ENCODE measurements around the gene RETREG2.

Gene RETREG2

DNA sequence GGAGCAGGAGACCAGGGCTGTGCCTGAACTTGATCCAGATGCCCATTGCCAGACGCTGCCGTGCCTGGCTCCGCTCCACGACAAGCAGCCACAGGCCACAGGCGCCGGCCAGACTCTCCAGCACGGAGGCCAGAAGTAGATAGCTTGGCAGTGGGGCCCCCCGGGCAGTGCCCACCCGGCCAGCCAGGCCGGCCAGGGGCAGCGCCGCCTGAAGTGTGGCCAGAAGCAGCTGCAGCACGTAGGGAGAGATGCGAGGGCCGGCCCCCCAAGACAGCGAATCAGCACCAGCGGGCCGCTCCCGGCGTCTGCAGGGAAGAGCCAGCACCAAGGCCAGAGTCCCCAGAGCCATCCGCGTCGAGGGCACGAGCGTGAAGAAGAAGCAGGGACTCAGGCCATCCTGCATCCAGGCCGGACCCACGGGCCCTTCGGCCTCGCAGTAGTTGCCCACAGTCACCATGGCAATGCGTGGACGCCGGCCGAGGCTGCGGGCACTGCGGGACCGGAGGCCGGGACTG lies 40.2 kb downstream of the RETREG2 start:
- no peak for DNase-seq

DNA sequence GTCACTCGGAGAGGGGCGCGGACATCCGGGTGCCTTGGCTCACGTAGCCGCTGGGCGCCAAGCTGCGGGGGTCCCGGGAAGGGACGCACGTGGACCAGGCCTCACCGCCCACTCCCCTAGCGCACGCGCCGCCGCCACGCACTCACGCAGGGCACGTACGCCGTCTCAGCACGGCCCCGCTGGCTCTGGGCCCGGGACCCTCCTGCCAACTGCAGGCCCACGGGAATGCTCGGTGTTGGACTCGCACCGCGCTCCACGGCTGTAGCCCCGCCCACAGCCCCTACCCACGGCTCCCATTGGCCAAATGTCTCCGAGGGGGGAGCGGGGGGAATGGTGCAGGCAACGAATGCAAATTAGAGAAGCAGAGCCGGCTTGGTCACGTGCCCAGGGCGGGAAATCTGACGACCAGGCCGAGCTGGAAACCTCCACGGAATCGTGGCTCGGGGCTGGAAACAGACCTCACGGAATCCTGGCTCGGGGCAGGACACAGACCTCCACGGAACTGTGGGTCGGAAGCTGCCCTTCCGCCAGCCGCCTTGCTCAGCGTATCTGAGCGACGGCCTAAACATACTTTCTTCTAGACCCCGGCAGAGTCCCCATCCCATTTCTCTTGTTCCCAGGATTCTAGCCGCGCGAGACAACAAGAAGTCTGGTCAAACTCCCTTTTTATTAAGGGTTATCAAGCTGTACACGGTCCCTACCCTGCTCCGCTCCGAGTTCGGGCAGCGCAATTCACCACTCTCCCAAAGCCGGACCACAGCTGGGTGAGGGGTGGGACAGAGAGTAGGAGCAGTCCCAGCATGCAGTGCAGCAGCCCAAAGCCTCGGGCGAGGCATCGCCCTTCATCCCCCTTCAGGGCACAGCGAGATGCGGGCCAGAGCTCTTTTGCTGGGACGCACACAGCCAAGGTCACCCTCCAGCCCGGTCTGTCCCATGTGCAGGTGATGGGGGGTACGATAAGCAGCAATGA lies 40.9 kb downstream of the RETREG2 start, which contains the start of gene ABCB6:
Gene ABCB6, minus strand, starts transcription at position 227 of the 970 bp plus-strand sequence. CDS start 285 bp downstream, outside the sequence.
- DNase-seq = peak; percentile 99

DNA sequence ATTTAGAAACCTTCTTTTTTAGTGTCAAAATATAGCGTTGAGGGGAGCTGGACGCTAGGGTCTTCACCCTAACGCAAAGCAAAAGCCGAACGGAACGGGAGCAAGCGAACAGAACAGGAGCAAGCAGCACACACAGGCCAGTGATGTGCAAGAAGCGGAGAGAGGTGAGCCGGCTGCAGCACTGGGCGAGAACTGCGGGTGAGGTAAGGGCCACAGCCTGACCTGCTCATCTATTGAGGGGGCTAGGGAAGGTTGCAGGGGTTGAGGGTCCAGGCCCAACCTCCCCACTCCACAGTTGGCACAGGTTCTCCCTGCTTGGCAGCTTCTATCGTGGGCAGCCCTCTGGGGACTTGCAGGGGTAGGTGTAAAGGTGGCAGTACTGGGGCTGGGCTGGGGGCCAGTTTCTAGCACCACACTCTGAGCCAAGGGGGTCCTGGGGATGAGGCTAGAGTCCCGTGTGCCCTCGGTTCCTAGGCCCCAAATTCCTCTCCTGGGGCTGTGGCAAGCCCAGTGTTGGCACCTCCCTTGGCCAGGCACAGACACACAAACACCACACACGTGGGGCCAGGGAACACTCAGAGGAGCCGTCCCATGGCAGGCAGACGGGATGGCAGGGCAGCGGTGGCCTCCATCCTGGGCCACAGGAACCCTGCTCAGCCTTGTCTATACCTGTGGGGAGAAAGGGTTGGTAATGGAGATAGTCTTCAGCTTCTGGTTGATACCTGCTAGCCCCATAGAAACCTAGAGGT lies 41.9 kb downstream of the RETREG2 start:
- DNase-seq = no peak

DNA sequence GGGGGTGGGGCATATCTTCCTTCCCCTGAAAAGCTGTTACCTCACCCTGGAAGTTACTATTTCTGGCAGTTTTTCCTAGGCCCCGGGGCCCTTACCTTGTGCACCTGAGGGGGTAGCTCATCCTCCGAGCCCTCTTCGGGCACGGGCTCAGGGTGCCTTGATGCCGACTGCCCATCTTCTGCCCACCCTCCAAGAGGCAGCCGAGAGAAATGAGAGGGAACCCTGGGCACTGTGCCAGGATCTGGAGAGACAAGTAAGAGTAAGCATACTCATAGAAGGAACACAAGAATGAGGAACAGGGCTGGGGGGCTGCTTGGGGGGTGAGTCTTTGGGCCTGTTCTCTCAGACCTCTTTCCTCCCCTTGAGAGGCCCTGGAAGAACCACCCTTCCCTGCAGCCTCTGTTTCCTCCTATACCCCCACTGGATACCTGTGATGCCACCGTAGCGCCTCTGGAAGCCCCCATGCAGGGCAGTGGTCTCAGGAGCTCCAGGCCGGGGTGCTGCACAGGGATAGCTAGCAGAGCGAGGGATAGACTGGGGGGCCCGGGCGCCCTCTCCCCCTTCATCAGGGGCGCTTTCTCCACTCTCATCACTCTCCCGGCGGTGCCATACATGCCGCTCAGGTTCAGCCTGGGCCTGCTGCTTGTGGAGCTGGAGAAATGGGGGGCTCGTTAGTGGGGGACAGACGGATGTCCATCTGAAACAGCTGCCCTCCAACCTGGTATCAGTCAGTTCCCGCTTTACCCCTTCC lies 42.8 kb downstream of the RETREG2 start:
- no peak for DNase-seq

DNA sequence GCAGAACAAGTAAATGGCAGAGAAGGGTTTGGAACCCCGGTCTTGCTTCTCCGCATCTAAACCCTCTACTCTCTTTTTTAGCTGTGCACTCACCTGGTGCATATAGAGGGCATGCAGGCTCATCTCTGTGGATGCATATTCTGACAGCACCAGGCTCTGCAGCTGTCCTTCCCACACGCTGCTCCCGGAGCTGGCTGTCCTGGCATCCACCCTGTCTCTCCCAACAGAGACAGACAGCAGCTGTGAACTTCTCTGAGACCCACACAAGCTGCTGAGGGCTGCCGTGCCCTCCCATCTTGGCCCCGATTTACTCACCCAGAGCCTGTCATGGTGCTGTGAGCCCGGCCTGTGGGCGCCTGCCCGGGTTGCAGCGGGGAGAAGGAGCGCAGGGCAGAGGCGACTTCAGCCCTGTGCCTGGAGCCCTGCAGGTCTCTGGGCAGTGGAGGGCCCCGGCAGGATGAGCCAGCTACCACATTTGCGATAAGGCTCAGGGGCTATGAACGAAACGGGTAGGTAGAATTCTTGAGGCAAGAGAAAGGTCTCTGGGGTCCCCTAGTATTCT lies 44.0 kb downstream of the RETREG2 start:
- DNase-seq = no peak

DNA sequence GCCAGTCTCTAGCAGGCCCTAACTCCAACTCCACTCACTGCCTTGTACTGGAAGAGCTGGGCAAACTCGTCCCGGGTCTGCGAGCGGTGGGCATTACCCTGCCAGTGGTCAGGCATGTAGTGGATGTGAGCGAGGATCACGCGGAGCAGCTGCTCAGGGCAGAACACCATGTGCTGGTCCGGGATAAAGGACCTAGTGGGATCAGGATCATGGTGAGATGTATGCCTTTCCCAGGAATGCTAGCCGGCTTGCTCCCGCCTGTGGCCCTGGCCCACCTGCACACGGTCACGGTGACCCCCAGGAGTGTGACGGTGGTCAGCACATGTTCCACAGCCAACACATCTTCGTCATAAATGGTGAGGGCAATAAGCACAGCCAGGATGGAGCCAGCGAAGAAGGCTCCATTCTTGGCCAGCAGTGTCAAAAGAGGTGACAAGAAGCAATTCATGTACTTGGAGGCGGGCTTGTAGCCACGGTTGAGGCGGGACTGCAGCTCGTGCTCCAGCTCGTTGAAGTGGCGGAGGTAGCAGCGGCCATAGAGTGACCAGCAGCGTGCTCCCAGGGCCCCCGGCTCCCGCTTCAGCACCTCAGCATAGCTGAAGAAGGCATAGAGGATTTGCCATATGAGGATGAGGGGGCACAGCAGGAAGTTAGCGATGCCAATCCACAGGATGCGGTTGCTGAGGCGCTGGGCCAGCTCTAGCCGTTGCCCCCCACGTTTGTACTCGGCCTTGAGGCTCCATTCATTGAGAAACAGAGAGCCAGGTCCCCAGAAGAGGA lies 45.9 kb downstream of the RETREG2 start:
- DNase-seq = no peak

DNA sequence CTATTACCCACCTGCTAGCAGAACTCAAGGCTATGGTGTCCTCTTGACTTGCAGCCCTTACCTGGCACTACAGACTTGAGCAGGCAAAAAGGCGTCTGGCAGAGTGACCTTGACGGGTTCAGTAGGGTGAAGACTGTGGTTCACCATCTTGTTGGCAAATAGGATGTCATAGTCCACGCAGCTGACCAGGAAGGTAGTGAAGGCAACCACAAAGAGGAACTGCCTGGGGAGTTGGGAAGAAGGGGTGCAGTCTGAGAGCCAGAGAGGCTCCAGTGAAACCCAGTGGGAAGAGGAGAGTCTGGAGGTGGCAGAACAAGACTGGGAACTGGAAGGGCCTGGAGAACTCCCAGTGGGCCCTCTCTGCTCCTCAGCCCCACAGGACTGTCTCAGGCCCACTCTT lies 47.3 kb downstream of the RETREG2 start:
- DNase-seq = no peak

DNA sequence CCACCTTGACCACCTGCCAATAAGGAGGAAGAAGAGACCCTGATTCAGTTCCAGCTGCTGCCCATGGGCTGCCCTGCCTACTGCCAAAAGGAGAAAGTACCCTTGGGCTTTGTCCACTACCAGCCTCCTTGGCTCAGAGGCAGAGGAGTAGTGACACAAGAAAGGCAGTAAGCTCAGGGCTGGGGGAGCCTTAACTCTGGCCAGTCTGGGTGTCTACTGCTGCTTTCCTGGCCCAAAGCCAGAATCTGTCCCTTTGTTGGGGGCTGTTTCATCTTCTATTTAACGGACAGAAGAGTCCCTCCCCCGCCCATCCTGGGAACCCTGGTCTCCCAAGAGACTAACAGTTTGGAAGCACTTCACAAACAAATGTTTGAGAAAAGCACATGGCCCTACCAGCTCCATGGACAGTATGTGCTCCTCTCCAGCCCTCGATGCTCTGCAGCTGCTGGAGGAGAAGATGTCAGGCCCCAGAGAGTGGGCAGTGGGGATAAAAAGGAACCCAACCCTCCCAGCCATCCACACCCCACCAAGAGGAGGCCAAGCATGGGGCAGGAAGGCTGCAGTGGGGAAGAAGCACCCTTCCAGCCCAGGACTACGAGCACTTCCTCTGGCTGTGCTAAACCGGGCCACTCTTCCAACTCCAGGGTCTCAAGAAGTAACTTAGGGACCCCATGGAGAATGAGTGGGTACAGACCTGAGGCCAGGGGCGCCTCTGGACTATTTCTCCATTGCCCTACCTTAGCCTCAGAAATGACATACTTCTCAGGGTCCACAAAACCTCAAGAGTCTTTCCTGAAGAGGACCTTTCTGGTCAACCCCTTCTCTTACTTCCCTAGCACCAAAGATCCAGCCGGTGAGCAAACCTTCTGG lies 50.2 kb downstream of the RETREG2 start:
- no peak for DNase-seq

DNA sequence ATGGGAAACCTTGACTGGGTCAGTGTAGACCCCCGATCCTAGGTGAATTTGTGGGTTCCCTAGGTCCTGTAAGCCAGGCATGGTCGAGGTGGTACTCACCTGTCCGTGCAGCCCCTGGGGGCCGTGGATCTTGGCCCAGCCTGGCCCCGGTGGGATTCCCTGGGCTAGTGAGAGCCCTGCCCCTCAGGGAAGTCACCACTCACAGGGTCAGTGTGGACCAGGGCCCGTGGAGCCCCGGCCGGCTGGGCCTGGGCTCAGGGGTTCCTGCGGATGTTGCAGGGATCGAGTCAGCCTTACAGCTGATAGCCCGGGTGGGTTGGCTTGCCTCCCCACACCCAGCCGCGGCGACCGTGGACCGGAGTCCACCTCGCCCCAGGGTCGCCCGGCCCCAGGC lies 50.8 kb downstream of the RETREG2 start:
- no peak for DNase-seq

DNA sequence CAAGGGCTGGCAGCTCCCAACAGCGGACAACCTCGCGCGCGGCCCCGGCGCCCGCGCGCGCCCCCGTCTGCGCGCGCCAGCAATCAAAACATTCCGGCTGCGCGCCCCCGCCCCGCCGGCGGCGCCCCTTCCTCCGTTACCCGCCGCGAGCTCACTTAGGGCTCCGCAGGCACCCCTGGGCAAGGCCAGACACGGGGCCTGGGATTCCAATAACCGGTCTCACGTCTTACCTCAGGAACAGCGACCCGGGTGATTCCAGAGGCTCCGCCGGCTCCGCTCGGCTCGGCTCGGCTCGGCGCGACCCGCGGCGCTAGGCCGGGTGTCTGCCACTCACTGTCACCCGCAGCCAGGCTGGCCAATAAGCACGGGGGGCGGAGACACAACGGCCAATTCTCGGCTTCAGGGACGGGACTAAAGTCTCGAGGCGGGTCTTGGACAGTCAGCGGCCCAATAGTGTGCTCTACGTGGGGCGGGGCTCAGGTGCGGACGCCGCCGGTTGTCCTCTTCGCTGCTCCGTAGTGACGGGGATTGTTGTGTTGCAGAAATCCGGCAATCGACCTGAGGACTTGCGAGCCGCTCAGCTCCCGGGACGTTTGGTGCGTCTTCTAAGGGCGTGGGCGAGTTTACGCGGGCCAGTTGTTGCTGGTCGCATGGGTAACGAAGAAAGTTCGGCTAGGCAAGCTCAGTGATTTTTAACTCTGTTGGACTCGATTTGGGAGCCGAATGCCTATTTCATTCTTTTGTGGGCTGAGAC lies 51.4 kb downstream of the RETREG2 start, which contains the start of the genes ANKZF1 and ATG9A:
Gene ANKZF1, plus strand, starts transcription at position 502 of the 754 bp plus-strand sequence. CDS start 452 bp downstream, outside the sequence.
Gene ATG9A, minus strand, starts transcription at position 332 of the 754 bp plus-strand sequence. CDS start 1,612 bp downstream, outside the sequence.
- peak; percentile 99 for DNase-seq

DNA sequence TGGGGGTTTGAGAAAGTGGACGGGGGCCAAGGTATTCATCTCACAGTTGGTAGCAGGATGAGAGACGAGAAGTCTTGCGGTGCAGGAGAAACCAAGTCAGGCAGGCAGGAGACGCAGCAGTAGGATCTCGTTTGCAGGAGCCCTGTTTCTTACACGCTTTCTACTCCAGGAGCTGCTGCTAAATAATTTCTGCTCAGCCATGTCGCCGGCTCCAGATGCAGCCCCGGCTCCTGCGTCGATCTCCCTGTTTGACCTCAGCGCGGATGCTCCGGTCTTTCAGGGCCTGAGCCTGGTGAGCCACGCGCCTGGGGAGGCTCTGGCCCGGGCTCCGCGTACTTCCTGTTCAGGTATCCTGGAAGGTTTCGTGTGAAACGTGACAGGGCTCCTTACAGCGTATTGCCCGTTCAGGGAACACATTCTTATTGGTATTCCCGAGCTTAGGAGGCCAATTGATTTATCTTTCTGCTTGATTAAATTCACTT lies 52.0 kb downstream of the RETREG2 start:
- DNase-seq = no peak

DNA sequence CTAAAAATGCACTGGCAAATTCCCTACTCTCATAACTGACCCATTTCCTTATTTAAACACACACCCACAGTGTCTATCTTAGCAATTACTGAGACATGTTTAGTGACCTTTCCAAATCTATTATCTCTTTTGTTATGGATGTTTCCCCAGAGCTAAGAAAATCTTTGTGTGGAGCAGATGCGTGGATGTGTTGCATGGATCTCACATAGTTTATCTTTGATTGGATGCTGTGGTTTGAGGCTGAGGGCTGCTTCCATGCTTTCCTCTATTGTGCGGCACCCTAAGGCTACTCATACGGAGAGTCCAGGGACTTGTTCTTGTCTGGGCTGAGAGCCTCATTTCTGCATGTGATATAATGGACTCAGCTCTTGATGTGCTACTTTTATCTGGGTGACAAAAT lies 56.3 kb downstream of the RETREG2 start:
- no peak for DNase-seq

All from eye (tissue), 1 donor.